Gastroesophageal sphincter (tissue), 3 donors: ENCODE results near the gene IL17RD.

Experiments used
- EP300 ChIP-seq: sonication (generic); formaldehyde crosslinking; IDR thresholded peaks from one replicate; pipeline ENCODE4 v1.6.1; 2017; ENCODE audit warnings: antibody characterized with exemption, mild to moderate bottlenecking
- POLR2A ChIP-seq, 2 donors: fragments of 450-650 bp; IDR thresholded peaks; one replicate each; pipeline ENCODE4 v1.6.1; 2017; ENCODE audit warnings: antibody characterized with exemption in 2 of 2, mild to moderate bottlenecking in 2 of 2, moderate library complexity in 1 of 2
- POLR2AphosphoS5 ChIP-seq: sonication (generic); formaldehyde crosslinking; IDR thresholded peaks from one replicate; pipeline ENCODE4 v1.6.1; 2017; ENCODE audit warnings: antibody characterized with exemption
- TF ChIP-seq, protein P1 (sequence below), 4 experiments: fragments of 200-600 bp in 2 of 4; fragments of 450-650 bp in 2 of 4; sonication (generic) in 1 of 4; IDR thresholded peaks; one replicate each; pipeline ENCODE4 v1.5.1; 2017 to 2019; ENCODE audit warnings: antibody characterized with exemption in 4 of 4, mild to moderate bottlenecking in 2 of 4, moderate library complexity in 2 of 4

DNA sequence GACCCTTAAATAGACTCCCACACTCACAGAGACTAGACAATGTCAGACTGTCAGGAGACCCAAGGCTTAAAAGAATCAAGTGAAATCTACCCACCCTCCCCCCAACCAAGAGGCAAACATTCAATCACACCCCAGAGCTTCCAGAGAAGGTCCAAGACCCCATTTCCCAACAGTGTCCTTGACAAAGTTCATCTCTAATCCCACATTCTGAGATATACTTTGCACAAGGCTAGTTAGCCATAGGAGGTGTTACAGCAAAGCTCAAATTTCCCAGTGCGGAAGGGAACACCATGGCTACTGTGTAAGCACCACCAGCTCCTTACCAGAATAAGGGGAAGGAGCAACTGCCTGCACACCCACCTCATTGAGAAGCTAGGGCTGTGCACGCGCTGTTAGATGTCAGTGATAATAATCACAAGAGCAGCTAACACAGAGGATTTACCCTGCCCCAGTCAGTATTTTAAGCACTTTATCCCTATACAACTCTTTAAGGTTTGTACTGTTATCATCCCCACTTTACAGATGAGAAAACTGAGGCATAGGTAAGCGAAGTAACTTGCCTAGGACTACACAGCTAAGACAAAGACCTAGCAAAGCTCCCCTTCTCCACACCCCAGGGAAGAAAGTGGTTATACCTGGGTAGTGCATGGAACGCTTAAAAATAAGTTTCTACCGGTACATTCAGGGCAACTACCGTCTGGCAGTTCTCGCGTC lies 87.4 kb downstream of the IL17RD start:
- TF ChIP-seq EP300 (no peak), POLR2AphosphoS5 (no peak), POLR2A (IDR thresholded peaks at IDR 0.05) (no peak)
- TF ChIP-seq, protein P1, sequence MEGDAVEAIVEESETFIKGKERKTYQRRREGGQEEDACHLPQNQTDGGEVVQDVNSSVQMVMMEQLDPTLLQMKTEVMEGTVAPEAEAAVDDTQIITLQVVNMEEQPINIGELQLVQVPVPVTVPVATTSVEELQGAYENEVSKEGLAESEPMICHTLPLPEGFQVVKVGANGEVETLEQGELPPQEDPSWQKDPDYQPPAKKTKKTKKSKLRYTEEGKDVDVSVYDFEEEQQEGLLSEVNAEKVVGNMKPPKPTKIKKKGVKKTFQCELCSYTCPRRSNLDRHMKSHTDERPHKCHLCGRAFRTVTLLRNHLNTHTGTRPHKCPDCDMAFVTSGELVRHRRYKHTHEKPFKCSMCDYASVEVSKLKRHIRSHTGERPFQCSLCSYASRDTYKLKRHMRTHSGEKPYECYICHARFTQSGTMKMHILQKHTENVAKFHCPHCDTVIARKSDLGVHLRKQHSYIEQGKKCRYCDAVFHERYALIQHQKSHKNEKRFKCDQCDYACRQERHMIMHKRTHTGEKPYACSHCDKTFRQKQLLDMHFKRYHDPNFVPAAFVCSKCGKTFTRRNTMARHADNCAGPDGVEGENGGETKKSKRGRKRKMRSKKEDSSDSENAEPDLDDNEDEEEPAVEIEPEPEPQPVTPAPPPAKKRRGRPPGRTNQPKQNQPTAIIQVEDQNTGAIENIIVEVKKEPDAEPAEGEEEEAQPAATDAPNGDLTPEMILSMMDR (IDR thresholded peaks at IDR 0.05): no peak
